IMR-90 (cell line): Measurements from ENCODE around the gene R3HDM2. TPM values are rescaled to one million over a fixed set of nuclear protein-coding genes. Genes with fewer than 3 reads are reported as not detected.

Source experiments
- ATAC-seq: fragments of 200-7000 bp; cut with Tn5 transposase; 2 replicates; pipeline ENCODE4 v1.9.1; 2020; ENCODE audit warnings: low read depth, mild to moderate bottlenecking, moderate library complexity
- BruUV-seq: library from RNA; stranded (reverse); fragments of 400-500 nt; replicated peaks from 2 replicates; lab custom pipeline; 2021; lab: Mats Ljungman, UMichigan
- CTCF ChIA-PET: fragments of 300-600 bp; formaldehyde crosslinking; extraction: SDS; loops from one replicate; lab custom pipeline; 2021; ENCODE audit warnings: antibody characterized with exemption; lab: Yijun Ruan, JAX
- POLR2A ChIA-PET: fragments of 300-600 bp; sonication (Branson Sonifier 250); formaldehyde crosslinking; loops from one replicate; lab custom pipeline; 2022; ENCODE audit warnings: antibody characterized with exemption; ENCODE audit not compliant: unreplicated experiment; lab: Charles Lee
- DNase-seq: peaks from one replicate; pipeline ENCODE4 v3.0.0; 2013
- H2AFZ ChIP-seq: replicated peaks from 2 replicates; pipeline ENCODE3; 2013; ENCODE audit warnings: low read length, mild to moderate bottlenecking; ENCODE audit not compliant: poor library complexity
- H2AK5ac ChIP-seq: 2 replicates; pipeline ENCODE4 v1.6.1; 2013; ENCODE audit warnings: low read depth, low read length, inconsistent platforms
- H2AK9ac ChIP-seq: replicated peaks from 2 replicates; pipeline ENCODE3; 2013; ENCODE audit warnings: mild to moderate bottlenecking, low read depth, low read length, moderate library complexity; ENCODE audit not compliant: poor library complexity
- H2BK120ac ChIP-seq: 2 replicates; pipeline ENCODE4 v1.6.1; 2013; ENCODE audit warnings: low read depth, low read length, inconsistent platforms
- H2BK15ac ChIP-seq: 3 replicates; pipeline ENCODE4 v1.6.1; 2013; ENCODE audit warnings: low read depth, low read length, inconsistent platforms
- H2BK20ac ChIP-seq: 2 replicates; pipeline ENCODE4 v1.6.1; 2013; ENCODE audit warnings: low read depth, mild to moderate bottlenecking, inconsistent platforms, low read length, moderate library complexity
- H2BK5ac ChIP-seq: 2 replicates; pipeline ENCODE4 v1.6.1; 2013; ENCODE audit warnings: mild to moderate bottlenecking, low read depth, low read length, inconsistent platforms; ENCODE audit not compliant: poor library complexity, severe bottlenecking
- H3K14ac ChIP-seq: replicated peaks from 2 replicates; pipeline ENCODE4 v1.6.1; 2013; ENCODE audit warnings: low read depth, low read length, inconsistent platforms
- H3K18ac ChIP-seq: 2 replicates; pipeline ENCODE4 v1.6.1; 2013; ENCODE audit warnings: low read depth, low read length, control low read depth
- H3K23ac ChIP-seq: 2 replicates; pipeline ENCODE4 v1.6.1; 2013; ENCODE audit warnings: low read depth, low read length, inconsistent platforms
- H3K27ac ChIP-seq: 2 replicates; pipeline ENCODE4 v1.5.1; 2013; ENCODE audit warnings: mild to moderate bottlenecking, control low read depth, low read length; ENCODE audit not compliant: insufficient read depth
- H3K27me3 ChIP-seq: 2 replicates; pipeline ENCODE4 v1.6.1; 2013; ENCODE audit warnings: low read length; ENCODE audit not compliant: control insufficient read depth, insufficient read depth
- H3K36me3 ChIP-seq: 2 replicates; pipeline ENCODE4 v1.6.1; 2013; ENCODE audit warnings: low read length, mixed read lengths; ENCODE audit not compliant: control insufficient read depth, insufficient read depth
- H3K4ac ChIP-seq: 2 replicates; pipeline ENCODE4 v1.6.1; 2013; ENCODE audit warnings: low read depth, low read length, inconsistent platforms
- H3K4me1 ChIP-seq: 2 replicates; pipeline ENCODE4 v1.6.1; 2013; ENCODE audit warnings: low read length, mixed read lengths; ENCODE audit not compliant: control insufficient read depth, insufficient read depth
- H3K4me2 ChIP-seq: 2 replicates; pipeline ENCODE4 v1.6.1; 2013; ENCODE audit warnings: low read depth, mild to moderate bottlenecking, control low read depth, low read length, moderate library complexity
- H3K4me3 ChIP-seq: 2 replicates; pipeline ENCODE4 v1.5.1; 2013; ENCODE audit warnings: low read depth, mild to moderate bottlenecking, control low read depth, low read length, moderate library complexity; ENCODE audit not compliant: insufficient read depth
- H3K56ac ChIP-seq: 2 replicates; pipeline ENCODE4 v1.6.1; 2013; ENCODE audit warnings: low read length, inconsistent platforms; ENCODE audit not compliant: insufficient read depth; ENCODE audit errors: extremely low read depth
- H3K79me1 ChIP-seq, 2 experiments: 2 replicates each; pipeline ENCODE4 v1.6.1; 2013; ENCODE audit warnings: low read length in 2 of 2, inconsistent platforms in 1 of 2, low read depth in 1 of 2
- H3K9ac ChIP-seq: 2 replicates; pipeline ENCODE4 v1.6.1; 2013; ENCODE audit warnings: low read depth, low read length, control low read depth
- H3K9me1 ChIP-seq: 2 replicates; pipeline ENCODE4 v1.6.1; 2013; ENCODE audit warnings: low read length, inconsistent platforms; ENCODE audit not compliant: insufficient read depth
- H3K9me3 ChIP-seq: 2 replicates; pipeline ENCODE4 v1.6.1; 2013; ENCODE audit warnings: low read length; ENCODE audit not compliant: control insufficient read depth, insufficient read depth
- H4K20me1 ChIP-seq: 2 replicates; pipeline ENCODE4 v1.6.1; 2013; ENCODE audit warnings: low read length, inconsistent platforms; ENCODE audit not compliant: insufficient read depth
- H4K5ac ChIP-seq: 2 replicates; pipeline ENCODE4 v1.6.1; 2013; ENCODE audit warnings: mild to moderate bottlenecking, low read depth, low read length, control low read depth
- H4K8ac ChIP-seq, 2 experiments: 2 replicates each; pipeline ENCODE4 v1.6.1; 2013; ENCODE audit warnings: low read depth in 2 of 2, low read length in 2 of 2, control low read depth in 1 of 2, inconsistent platforms in 1 of 2
- H4K91ac ChIP-seq: 2 replicates; pipeline ENCODE4 v1.6.1; 2013; ENCODE audit warnings: low read depth, low read length, inconsistent platforms; ENCODE audit not compliant: insufficient read depth
- BHLHE40 ChIP-seq: fragments of 150-350 bp; IDR thresholded peaks from 2 replicates; pipeline ENCODE4 v1.6.1; 2016; ENCODE audit warnings: mild to moderate bottlenecking, low read depth, low read length
- CEBPB ChIP-seq: IDR thresholded peaks from 2 replicates; pipeline ENCODE4 v1.6.1; 2012; ENCODE audit warnings: low read depth, low read length, improper control_type of control experiment
- CTCF ChIP-seq: conservative IDR thresholded peaks from 2 replicates; pipeline ENCODE4 v1.5.1; 2012; ENCODE audit warnings: mild to moderate bottlenecking, low read depth, low read length, improper control_type of control experiment
- ELK1 ChIP-seq: fragments of 150-350 bp; IDR thresholded peaks from 2 replicates; pipeline ENCODE4 v1.6.1; 2016; ENCODE audit warnings: low read depth, mild to moderate bottlenecking, low read length, moderate library complexity, borderline replicate concordance
- FOS ChIP-seq: fragments of 150-350 bp; IDR thresholded peaks from 2 replicates; pipeline ENCODE4 v1.6.1; 2016; ENCODE audit warnings: low read depth, low read length
- MAFK ChIP-seq: IDR thresholded peaks from 2 replicates; pipeline ENCODE4 v1.6.1; 2012; ENCODE audit warnings: low read depth, low read length, improper control_type of control experiment
- MAZ ChIP-seq: IDR thresholded peaks from 2 replicates; pipeline ENCODE4 v1.6.1; 2012; ENCODE audit warnings: low read depth, mild to moderate bottlenecking, low read length, improper control_type of control experiment, moderate library complexity, borderline replicate concordance
- MXI1 ChIP-seq: IDR thresholded peaks from 2 replicates; pipeline ENCODE4 v1.6.1; 2012; ENCODE audit warnings: low read depth, mild to moderate bottlenecking, low read length, moderate library complexity, borderline replicate concordance
- NFE2L2 ChIP-seq: fragments of 150-350 bp; IDR thresholded peaks from 2 replicates; pipeline ENCODE4 v1.6.1; 2016; ENCODE audit warnings: low read depth, mild to moderate bottlenecking, low read length
- POLR2A ChIP-seq: IDR thresholded peaks from 2 replicates; pipeline ENCODE4 v1.6.1; 2012; ENCODE audit warnings: mild to moderate bottlenecking, low read depth, low read length
- RAD21 ChIP-seq: IDR thresholded peaks from 2 replicates; pipeline ENCODE4 v1.6.1; 2012; ENCODE audit warnings: low read length, improper control_type of control experiment
- SMC3 ChIP-seq: fragments of 150-350 bp; IDR thresholded peaks from 2 replicates; pipeline ENCODE4 v1.6.1; 2016; ENCODE audit warnings: low read depth, mild to moderate bottlenecking, antibody characterized with exemption, low read length, moderate library complexity
- WGBS, 2 experiments: methylation state at CpG; one replicate each; pipeline versions ENCODE4 v1.1.5 to v1.1.7; 2013; ENCODE audit warnings: missing lambda C conversion rate in 2 of 2; ENCODE audit not compliant: insufficient read length in 1 of 2; ENCODE audit errors: extremely low coverage in 2 of 2; 5-methylcytosine and 5-hydroxymethylcytosine counted together
- dilution Hi-C: fragments of 300-500 bp; cut with HindIII; formaldehyde crosslinking; loops from one replicate; pipeline ENCODE4 v1.14.3; 2018; ENCODE audit warnings: low sequenced_read_pairs; ENCODE audit not compliant: unreplicated experiment
- in situ Hi-C: fragments of 300-500 bp; cut with MboI; formaldehyde crosslinking; loops from 3 replicates; pipeline ENCODE4 v1.14.3; 2019; ENCODE audit warnings: low sequenced_read_pairs, inconsistent platforms, mixed read lengths
- intact Hi-C: fragments of 100-400 bp; cut with micrococcal nuclease; formaldehyde crosslinking; loops from 2 replicates; pipeline ENCODE4 v1.10.0; 2022
- polyA plus RNA-seq, 3 experiments: library from polyadenylated mRNA; depleted of rRNA; stranded (reverse); fragments of >200 nt; gene quantifications; 2 replicates each; pipeline ENCODE4 v1.2.3, GENCODE V29; 2012; ENCODE audit warnings: low replicate concordance in 1 of 3
- total RNA-seq: library from RNA; depleted of rRNA; stranded (reverse); fragments of >200 nt; gene quantifications from 2 replicates; pipeline ENCODE4 v1.2.3, GENCODE V29; 2012

R3HDM2 gene
- total and polyA plus RNA-seq, 2 of the 4 experiments (the other 2 are of a cell fraction), result 7.5 to 28.4 TPM

GRCh38 chr12:57476993-57477709 lies 46.3 kb upstream of the R3HDM2 start:
- Histone ChIP-seq H3K56ac (no peak overlapping the region), H2BK120ac (no peak overlapping the region), H2BK15ac (no peak overlapping the region), H2BK5ac (no peak overlapping the region), H3K18ac (no peak overlapping the region), H3K79me1 (no peaks in the 10 kb centered on the region), H2AK5ac (no peak overlapping the region), H2AFZ (peak overlapping the region; percentile 62), H3K4ac (no peak overlapping the region), H4K8ac (peak overlapping the region in 1 of 2 experiments; percentile 52; a peak in 1 of 4 replicates), H3K4me3 (no peak overlapping the region), H3K36me3 (no peaks in the 10 kb centered on the region), H4K91ac (no peak overlapping the region), H3K14ac (no peak overlapping the region), H3K27me3 (peaks cover 60% of the 10 kb centered on the region), H3K9me1 (no peaks in the 10 kb centered on the region), H3K9ac (no peak overlapping the region), H3K27ac (no peak overlapping the region), H3K4me2 (no peak overlapping the region), H2AK9ac (no peak overlapping the region), H2BK20ac (no peak overlapping the region), H4K5ac (no peak overlapping the region), H4K20me1 (no peaks in the 10 kb centered on the region), H3K23ac (no peak overlapping the region), H3K9me3 (no peaks in the 10 kb centered on the region; the same call in 1 of the 2 replicates), H3K4me1 (0 out of 2 replicates have a peak, but pooled peaks cover 3% of the 10 kb centered on the region)
- TF ChIP-seq NFE2L2, result no peak
- TF ChIP-seq CTCF, result no peak
- no peak for TF ChIP-seq RAD21
- no peak for TF ChIP-seq FOS
- no peak for TF ChIP-seq POLR2A
- TF ChIP-seq BHLHE40, result no peak
- TF ChIP-seq MAZ, result no peak
- TF ChIP-seq SMC3, result no peak
- no peak for TF ChIP-seq CEBPB
- TF ChIP-seq MAFK, result no peak
- TF ChIP-seq ELK1, result no peak
- no peak for TF ChIP-seq MXI1
- DNase-seq (no peak), ATAC-seq (no peak)
- no TSS peak for BruUV-seq
- in situ Hi-C loops (no loop called here), dilution Hi-C loops (no loop called here), intact Hi-C loops (no loop called here)
- 82% methylated on average over 13 of the region's 15 CpGs; no CpG with 5 or more reads in 1 of the 2 experiments for WGBS, 2 experiments
- CTCF ChIA-PET, result no interaction called here
- POLR2A ChIA-PET, result no interaction called here
